GM12878 (cell line): Measurements from ENCODE around the gene NRAS. TPM values are rescaled to one million over a fixed set of nuclear protein-coding genes. Genes with fewer than 3 reads are reported as not detected.
"Not testable (repeated sequence)": the region's sequence is repeated elsewhere in the genome, so short reads cannot be mapped to it uniquely, and the experiment has no call there.

ENCODE experiments used
- ATAC-seq: fragments of 200-7000 bp; cut with Tn5 transposase; 3 replicates; pipeline ENCODE4 v1.9.1; 2020; ENCODE audit warnings: mild to moderate bottlenecking, moderate library complexity
- BruUV-seq: library from RNA; stranded (reverse); fragments of 400-500 nt; replicated peaks from 2 replicates; lab custom pipeline; 2021; lab: Mats Ljungman, UMichigan
- CTCF ChIA-PET: fragments of 300-600 bp; sonication (Branson Sonifier 250); formaldehyde crosslinking; extraction: SDS; loops from one replicate; lab custom pipeline; 2021; ENCODE audit warnings: inconsistent platforms; lab: Yijun Ruan, JAX
- POLR2A ChIA-PET: fragments of 350-600 bp; formaldehyde crosslinking; extraction: SDS; loops from one replicate; lab custom pipeline; 2021; ENCODE audit warnings: inconsistent platforms; lab: Charles Lee
- RAD21 ChIA-PET: fragments of 300-600 bp; sonication (Branson Sonifier 250); formaldehyde crosslinking; loops from one replicate; lab custom pipeline; 2023; ENCODE audit warnings: antibody characterized with exemption; ENCODE audit not compliant: unreplicated experiment; lab: Charles Lee
- SMC1A ChIA-PET: fragments of 300-600 bp; sonication (Branson Sonifier 250); formaldehyde crosslinking; loops from one replicate; lab custom pipeline; 2023; ENCODE audit not compliant: unreplicated experiment, uncharacterized antibody; lab: Charles Lee
- DNase-seq: peaks from one replicate; pipeline ENCODE4 v3.0.0-alpha.2; 2011; ENCODE audit warnings: low read depth, low spot score
- FAIRE-seq: peaks from 3 replicates; lab custom pipeline; 2011; peaks lifted over from hg19 to GRCh38; lab: Jason Lieb, UNC
- H2AFZ ChIP-seq: 2 replicates; pipeline ENCODE4 v1.6.0; 2011; ENCODE audit warnings: low read depth, low read length, control low read depth; ENCODE audit not compliant: control insufficient read depth
- H3K27ac ChIP-seq: 2 replicates; pipeline ENCODE4 v1.5.1; 2011; ENCODE audit warnings: control low read depth; ENCODE audit not compliant: control insufficient read depth, insufficient read depth
- H3K27me3 ChIP-seq, 2 experiments: replicated peaks in 1 of 2; 2 replicates each; pipeline versions ENCODE4 v1.6.0 to v1.6.1; 2011; ENCODE audit warnings: low read length in 1 of 2; ENCODE audit not compliant: control insufficient read depth in 2 of 2, insufficient read depth in 2 of 2
- H3K36me3 ChIP-seq, 2 experiments: 2 replicates each; pipeline ENCODE4 v1.5.1; 2011; ENCODE audit warnings: low read length in 1 of 2; ENCODE audit not compliant: control insufficient read depth in 2 of 2, insufficient read depth in 2 of 2
- H3K4me1 ChIP-seq: 2 replicates; pipeline ENCODE4 v1.6.1; 2011; ENCODE audit warnings: mild to moderate bottlenecking, low read length, moderate library complexity, mixed read lengths; ENCODE audit not compliant: control insufficient read depth, insufficient read depth
- H3K4me2 ChIP-seq: 2 replicates; pipeline ENCODE4 v1.6.0; 2011; ENCODE audit warnings: control low read depth; ENCODE audit not compliant: control insufficient read depth, insufficient read depth
- H3K4me3 ChIP-seq: fragments of 200-600 bp; sonication (generic); 2 replicates; pipeline ENCODE4 v1.5.1; 2016
- H3K79me2 ChIP-seq: 2 replicates; pipeline ENCODE4 v1.6.0; 2011; ENCODE audit warnings: low read length; ENCODE audit not compliant: control insufficient read depth, insufficient read depth
- H3K9ac ChIP-seq: 2 replicates; pipeline ENCODE4 v1.8.0; 2011; ENCODE audit warnings: low read length, control low read depth, mixed read lengths; ENCODE audit not compliant: control insufficient read depth, insufficient read depth
- H3K9me3 ChIP-seq: replicated peaks from 3 replicates; pipeline ENCODE4 v1.5.1; 2011; ENCODE audit warnings: mild to moderate bottlenecking, low read length; ENCODE audit not compliant: control insufficient read depth, insufficient read depth
- H4K20me1 ChIP-seq: 2 replicates; pipeline ENCODE4 v1.6.0; 2011; ENCODE audit not compliant: control insufficient read depth, insufficient read depth
- CEBPZ ChIP-seq: fragments of 150-350 bp; IDR thresholded peaks from 2 replicates; pipeline ENCODE4 v1.6.1; 2016; ENCODE audit warnings: low read depth, low read length
- CHD1 ChIP-seq: IDR thresholded peaks from 2 replicates; pipeline ENCODE4 v1.6.1; 2012; ENCODE audit warnings: low read depth, low read length, improper control_type of control experiment
- FOS ChIP-seq: IDR thresholded peaks from 3 replicates; pipeline ENCODE4 v1.6.1; 2011; ENCODE audit warnings: borderline replicate concordance; ENCODE audit not compliant: insufficient read length; ENCODE audit errors: extremely low read depth
- SMARCA5 ChIP-seq: fragments of 450-650 bp; IDR thresholded peaks from 2 replicates; pipeline ENCODE4 v1.6.1; 2017; ENCODE audit warnings: mild to moderate bottlenecking
- ZNF207 ChIP-seq: fragments of 450-650 bp; IDR thresholded peaks from 2 replicates; pipeline ENCODE4 v1.6.1; 2014; ENCODE audit warnings: antibody characterized with exemption, mild to moderate bottlenecking, borderline replicate concordance
- WGBS: methylation state at CpG from one replicate; pipeline ENCODE4 v1.1.6; 2016; ENCODE audit warnings: low lambda C conversion rate; ENCODE audit not compliant: insufficient replicate concordance, insufficient coverage; ENCODE audit errors: missing lambda C conversion rate; 5-methylcytosine and 5-hydroxymethylcytosine counted together
- in situ Hi-C: fragments of 300-500 bp; cut with MboI; formaldehyde crosslinking; loops from 9 replicates; pipeline ENCODE4 v1.14.3; 2018; ENCODE audit warnings: mixed read lengths
- intact Hi-C: fragments of 100-400 bp; cut with micrococcal nuclease; formaldehyde crosslinking; loops from one replicate; pipeline ENCODE4 v1.14.2; 2022; ENCODE audit not compliant: unreplicated experiment
- polyA plus RNA-seq, 11 experiments: library from polyadenylated mRNA; depleted of rRNA in 4 of 11; unstranded in 6 of 11; stranded (reverse) in 5 of 11; fragments of >200 nt; fragmentation: Nextera tagmentation in 4 of 11; fragmentation: Illumina TruSeq in 1 of 11; extraction: Ambion mirVana in 4 of 11; extraction: Trizol in 1 of 11; gene quantifications; 1 replicate in 1 of 11; 2 replicates in 10 of 11; pipeline versions ENCODE4 v1.2.1 to v1.2.3, GENCODE V29; 2011 to 2016; ENCODE audit warnings: inconsistent platforms in 2 of 11, missing spikeins in 2 of 11, low read depth in 1 of 11
- total RNA-seq, 4 experiments: library from RNA; depleted of rRNA in 3 of 4; stranded (reverse); fragments of >200 nt in 3 of 4; fragmentation: Illumina TruSeq in 1 of 4; extraction: Trizol in 1 of 4; gene quantifications; 2 replicates each; pipeline versions ENCODE4 v1.2.1 to v1.2.3, GENCODE V29; 2013 to 2021

NRAS gene
- total and polyA plus RNA-seq, 10 of the 15 experiments (the other 5 are each of a cell fraction or from before 2014, with no cell fraction given) = 31.7 to 73.2 (median 66.2) TPM

DNA sequence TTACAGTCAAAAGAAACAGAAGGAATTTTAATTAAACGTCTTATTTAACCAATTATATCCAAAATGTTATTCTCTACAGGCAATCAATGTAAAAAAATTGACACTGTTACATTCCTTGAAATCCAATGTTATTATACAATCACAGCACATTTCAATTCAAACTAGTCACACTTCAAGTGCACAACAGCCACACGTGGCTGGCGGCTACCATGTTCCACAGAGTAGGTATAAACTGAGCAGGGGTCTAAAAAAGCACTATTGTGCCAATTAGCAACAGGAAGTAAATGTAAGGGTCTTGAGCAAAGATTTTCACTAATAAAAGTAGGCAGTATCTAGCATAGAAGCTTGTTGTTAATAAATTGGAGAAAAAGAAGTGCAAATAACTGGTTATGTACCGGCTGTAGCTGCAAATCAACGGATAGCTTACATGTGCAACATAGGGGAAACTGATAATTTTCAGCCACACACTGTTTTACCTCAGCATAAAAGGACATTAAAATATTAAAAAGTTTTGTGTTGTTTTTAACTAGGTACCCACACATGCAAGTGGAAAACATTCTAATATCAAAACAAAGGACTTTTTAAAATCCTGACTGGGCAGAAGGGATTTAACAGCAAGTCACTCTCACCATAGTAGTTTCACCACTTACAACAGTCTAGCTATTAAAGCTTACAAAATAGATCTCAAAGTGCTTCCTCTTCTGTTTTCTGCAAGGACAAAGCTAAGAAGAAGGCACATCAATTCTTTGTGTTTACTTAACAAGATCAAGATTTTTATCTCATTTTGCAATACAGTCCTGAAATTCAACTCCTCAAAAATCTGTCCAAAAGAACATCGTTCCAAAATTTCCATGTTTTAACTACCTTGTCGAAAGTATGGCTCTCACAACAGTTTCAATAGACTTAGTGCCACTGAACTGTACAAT lies 38.7 kb upstream of the NRAS start:
- Histone ChIP-seq H3K9ac (peak overlapping the region; percentile 42; the same call in 1 of the 2 replicates), H4K20me1 (peaks cover 8% of the 10 kb centered on the region), H3K79me2 (peaks cover 75% of the 10 kb centered on the region), H3K4me1 (peaks cover 26% of the 10 kb centered on the region), H3K27ac (peak overlapping the region; percentile 99), H2AFZ (no peak overlapping the region), H3K9me3 (no peaks in the 10 kb centered on the region), H3K27me3 (no peaks in the 10 kb centered on the region), H3K4me3 (peak overlapping the region; percentile 96), H3K4me2 (peak overlapping the region; percentile 89), H3K36me3 (no peaks in the 10 kb centered on the region; a peak in 1 of 4 replicates)
- FAIRE-seq (no peak), DNase-seq (no peak), ATAC-seq (no peak)
- ChIA-PET CTCF (interaction anchor here (0.6 to 1.5 kb wide), 2 partner anchors 35 to 39 kb away, joined by 4 read pairs; partner anchors contain the start of gene NRAS), SMC1A (interaction anchor here (0.7 to 3.3 kb wide), 8 partner anchors 11 to 875 kb away, joined by 3 to 24 read pairs (median 3); partner anchors contain the start of genes NRAS and SIKE1), RAD21 (interaction anchor here (1.0 to 1.4 kb wide), 2 partner anchors 10 to 39 kb away, joined by 3 read pairs; partner anchors contain the start of gene NRAS), POLR2A (interaction anchor here (1.0 to 6.8 kb wide), 5 partner anchors 24 to 825 kb away, joined by 3 to 36 read pairs (median 4); partner anchors contain the start of genes NRAS, SIKE1 and TRIM33)
- in situ Hi-C loops = no loop called here
- 40% methylated on average over 7 of the region's 7 CpGs for WGBS
- TF ChIP-seq ZNF207 (no peak), CEBPZ (no peak), SMARCA5 (no peak), CHD1 (0 out of 2 replicates have a peak, but pooled peaks have one; percentile 18), FOS (no peak)
- no TSS peak for BruUV-seq
- intact Hi-C loops = loop anchor here (5.0 kb wide), 1 partner anchor 243 kb away; the partner anchor contains the start of gene TRIM33

DNA sequence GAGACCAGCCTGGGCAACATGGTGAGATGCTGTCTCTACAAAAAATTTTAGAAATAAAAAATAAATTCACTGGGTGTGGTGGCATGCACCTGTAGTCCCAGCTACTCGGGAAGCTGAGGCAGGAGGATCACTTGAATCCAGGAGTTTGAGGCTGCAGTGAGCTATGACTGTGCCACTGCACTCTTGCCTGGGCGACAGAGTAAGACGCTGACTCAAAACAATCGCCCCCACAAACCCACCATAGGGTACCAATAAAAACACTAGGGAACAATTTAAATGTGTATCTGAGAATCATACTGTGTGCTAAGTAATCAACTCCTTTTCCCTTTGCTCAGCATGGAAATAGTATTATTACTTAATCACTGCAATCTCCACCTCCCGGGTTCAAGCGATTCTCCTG lies 37.1 kb upstream of the NRAS start:
- not testable (repeated sequence) for FAIRE-seq
- peak overlapping the region; percentile 27; the same call in 1 of the 2 replicates for H3K4me3 ChIP-seq
- POLR2A ChIA-PET = interaction anchor here (0.6 kb wide), 1 partner anchor 863 kb away, joined by 7 read pairs; no protein-coding TSS in a partner anchor

More for the DNA sequence above, 37.1 kb upstream of the NRAS start:
- H3K36me3 ChIP-seq, ATAC-seq, H2AFZ ChIP-seq, DNase-seq, H3K9ac ChIP-seq, H3K27ac ChIP-seq, H3K27me3 ChIP-seq, BruUV-seq, RAD21 ChIA-PET, H3K9me3 ChIP-seq, in situ Hi-C loops, intact Hi-C loops: not testable (repeated sequence)
- 72% methylated on average over 6 of the region's 6 CpGs for WGBS
- Histone ChIP-seq H3K79me2 (peaks cover 91% of the 10 kb centered on the region), H4K20me1 (peaks cover 12% of the 10 kb centered on the region), H3K4me1 (peaks cover 26% of the 10 kb centered on the region), H3K4me2 (peak overlapping the region; percentile 89)
- SMC1A ChIA-PET = interaction anchor here (0.9 to 1.0 kb wide), 2 partner anchors 9 to 14 kb away, joined by 3 read pairs; no protein-coding TSS in a partner anchor
- CTCF ChIA-PET = interaction anchor here (0.7 to 1.1 kb wide), 2 partner anchors 9 to 27 kb away, joined by 3 to 4 read pairs; partner anchors contain the start of gene SIKE1
